H1 (cell line): ENCODE measurements around the gene PAPSS2.

Experiments
- ATF3 ChIP-seq: IDR thresholded peaks from 2 replicates; pipeline ENCODE4 v1.6.1; 2011; ENCODE audit warnings: low read depth, mild to moderate bottlenecking, low read length; ENCODE audit not compliant: insufficient read depth
- CTCF ChIP-seq, 3 experiments: IDR thresholded peaks; 1 replicate in 2 of 3; 2 replicates in 1 of 3; pipeline versions ENCODE4 v1.5.1 to v1.6.1; 2011; ENCODE audit warnings: low read length in 3 of 3, mild to moderate bottlenecking in 3 of 3, inconsistent platforms in 2 of 3, low read depth in 1 of 3, moderate library complexity in 1 of 3; ENCODE audit not compliant: insufficient read depth in 1 of 3; ENCODE audit errors: control extremely low read depth in 1 of 3
- EP300 ChIP-seq, 2 experiments: IDR thresholded peaks; 1 replicate in 1 of 2; 2 replicates in 1 of 2; pipeline ENCODE4 v1.6.1; 2011 to 2012; ENCODE audit warnings: low read depth in 2 of 2, low read length in 2 of 2, mild to moderate bottlenecking in 2 of 2, borderline replicate concordance in 1 of 2, inconsistent platforms in 1 of 2, moderate library complexity in 1 of 2
- EZH2 ChIP-seq: fragments of 200-600 bp; sonication (generic); IDR thresholded peaks from 2 replicates; pipeline ENCODE4 v1.7.1; 2012; ENCODE audit warnings: low read depth, mild to moderate bottlenecking, moderate library complexity, low read length, inconsistent platforms; ENCODE audit not compliant: severe bottlenecking
- HDAC6 ChIP-seq: IDR thresholded peaks from one replicate; pipeline ENCODE4 v1.7.1; 2012; ENCODE audit warnings: low read depth, mild to moderate bottlenecking, inconsistent platforms, low read length, moderate library complexity
- POLR2A ChIP-seq, 2 experiments: IDR thresholded peaks; 1 replicate in 1 of 2; 2 replicates in 1 of 2; pipeline ENCODE4 v1.6.1; 2011; ENCODE audit warnings: low read depth in 2 of 2, low read length in 2 of 2, mild to moderate bottlenecking in 2 of 2; ENCODE audit errors: control extremely low read depth in 1 of 2
- RNF2 ChIP-seq: fragments of 200-900, 300-1000 bp; sonication (generic); IDR thresholded peaks from 2 replicates; pipeline ENCODE4 v1.7.1; 2016; ENCODE audit warnings: borderline replicate concordance, low read depth, mild to moderate bottlenecking, antibody characterized with exemption, low read length; ENCODE audit not compliant: poor library complexity, severe bottlenecking; ENCODE audit errors: missing control alignments

GRCh38 chr10:87677595-87677994 is 17.9 kb downstream of the PAPSS2 start:
- no peak for TF ChIP-seq EP300 (IDR thresholded peaks at IDR 0.05; ENCODE audit: borderline replicate concordance in 1 of 2, low read depth in 2 of 2, low read length in 2 of 2)
- TF ChIP-seq CTCF (IDR thresholded peaks at IDR 0.05; ENCODE audit: control extremely low read depth in 1 of 3, insufficient read depth in 1 of 3, low read depth in 1 of 3, low read length in 3 of 3), result no peak
- no peak for TF ChIP-seq POLR2A (IDR thresholded peaks at IDR 0.05; ENCODE audit: control extremely low read depth in 1 of 2, low read depth in 2 of 2, low read length in 2 of 2)
- no peak for TF ChIP-seq RNF2
- no peak for TF ChIP-seq HDAC6
- no peak for TF ChIP-seq ATF3
- TF ChIP-seq EZH2, result no peak
